ENCODE data around the gene PIP4K2A. TPM values are rescaled to one million over a fixed set of nuclear protein-coding genes. Genes with fewer than 3 reads are reported as not detected.
A peak's percentile ranks its signal among the peaks of the same experiment; 100 is the strongest.

The PIP4K2A gene
- total and polyA plus RNA-seq, 2 donors (not counting 3 experiments of a cell fraction or from before 2014, with no cell fraction given), result 11.8 to 32.6 TPM

DNA sequence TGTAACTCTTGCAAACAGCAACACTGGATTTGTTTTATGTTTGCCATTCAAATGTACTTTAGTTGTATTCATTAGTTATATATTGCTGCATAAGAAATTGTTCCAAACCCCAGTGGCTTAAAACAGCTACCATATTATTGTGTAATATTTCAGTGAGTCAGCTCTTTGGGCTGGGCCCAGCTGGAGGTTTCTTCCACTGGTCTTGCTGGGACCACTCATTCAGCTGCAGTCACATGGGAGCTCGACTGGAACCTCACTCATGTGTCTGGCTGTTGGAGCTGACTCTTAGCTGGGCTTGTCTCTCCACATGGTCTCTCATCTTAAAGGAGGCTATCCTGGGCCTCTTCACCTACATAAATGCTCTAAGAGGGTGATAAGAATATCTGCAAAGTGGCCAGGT, 23.2 kb upstream of the PIP4K2A start:
- no peak overlapping the region for H3K4me2 ChIP-seq (ENCODE audit: insufficient read depth, low read length)
- POLR2A ChIA-PET, result no interaction called here
- DNase-seq (ENCODE audit: low read depth, low spot score), result peak; percentile 8
- no peak overlapping the region for H3K9ac ChIP-seq (replicated peaks; ENCODE audit: extremely low read depth, insufficient read depth, low read length)
- BruUV-seq (replicated peaks), result no TSS peak
- H3K27me3 ChIP-seq (ENCODE audit: control insufficient read depth in 2 of 2, insufficient read depth in 2 of 2, low read length in 2 of 2), result no peaks in the 10 kb centered on the region
- no peaks in the 10 kb centered on the region for H3K36me3 ChIP-seq (ENCODE audit: control insufficient read depth in 2 of 2, extremely low read depth in 1 of 2, insufficient read depth in 2 of 2, low read length in 2 of 2)
- H3K4me1 ChIP-seq (ENCODE audit: control insufficient read depth, extremely low read depth, insufficient read depth, low read length), result peaks cover 5% of the 10 kb centered on the region
- no peaks in the 10 kb centered on the region for H4K20me1 ChIP-seq (replicated peaks; ENCODE audit: control insufficient read depth, extremely low read depth, insufficient read depth, low read length)
- H3K4me3 ChIP-seq (replicated peaks in 1 of 3; ENCODE audit: insufficient read depth in 1 of 3, low read depth in 1 of 3, low read length in 3 of 3), result no peak overlapping the region
- H2AFZ ChIP-seq (ENCODE audit: low read depth, low read length), result no peak overlapping the region
- H3K9me1 ChIP-seq (replicated peaks; ENCODE audit: control insufficient read depth, extremely low read depth, insufficient read depth, low read length), result no peaks in the 10 kb centered on the region
- intact Hi-C loops (cut with micrococcal nuclease) (loop anchor here (5.0 kb wide), 1 partner anchor 80 kb away; no protein-coding TSS in a partner anchor), dilution Hi-C loops (cut with MboI; ENCODE audit: extremely low pct_ligation_motif_present, low sequenced_read_pairs) (no loop called here)
- no peak for FAIRE-seq
- no peak overlapping the region for H3K27ac ChIP-seq (ENCODE audit: insufficient read depth, low read depth, low read length)
- H3K79me2 ChIP-seq (ENCODE audit: control insufficient read depth, insufficient read depth, low read length), result no peaks in the 10 kb centered on the region
- no peak for TF ChIP-seq CTCF (IDR thresholded peaks at IDR 0.05; ENCODE audit: extremely low read depth in 1 of 2, insufficient read depth in 1 of 2, low read depth in 1 of 2, low read length in 2 of 2)
- TF ChIP-seq FOS (IDR thresholded peaks at IDR 0.05; ENCODE audit: borderline replicate concordance, insufficient read depth, low read length), result no peak
- TF ChIP-seq GATA2 (IDR thresholded peaks at IDR 0.05; ENCODE audit: insufficient read depth, insufficient read length, low read depth, low read length), result no peak
- no peak for TF ChIP-seq JUN (IDR thresholded peaks at IDR 0.05; ENCODE audit: borderline replicate concordance, insufficient read depth, insufficient read length, low read depth)
- TF ChIP-seq POLR2AphosphoS5 (IDR thresholded peaks at IDR 0.05; ENCODE audit: insufficient read depth, low read depth, low read length), result no peak
- no peak for TF ChIP-seq EZH2 (IDR thresholded peaks at IDR 0.05; ENCODE audit: borderline replicate concordance, low read depth, low read length, severe bottlenecking)
- TF ChIP-seq, protein P1, sequence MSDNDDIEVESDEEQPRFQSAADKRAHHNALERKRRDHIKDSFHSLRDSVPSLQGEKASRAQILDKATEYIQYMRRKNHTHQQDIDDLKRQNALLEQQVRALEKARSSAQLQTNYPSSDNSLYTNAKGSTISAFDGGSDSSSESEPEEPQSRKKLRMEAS (IDR thresholded peaks at IDR 0.05; ENCODE audit: insufficient read depth, insufficient read length), result no peak
- no peak for TF ChIP-seq MYC (IDR thresholded peaks at IDR 0.05; ENCODE audit: low read depth, low read length)
- TF ChIP-seq POLR2A (IDR thresholded peaks at IDR 0.05; ENCODE audit: low read depth, low read length), result no peak
- CTCF ChIA-PET, result interaction anchor here (0.6 to 1.9 kb wide), 3 partner anchors 12 to 1459 kb away, joined by 3 to 4 read pairs (median 4); no protein-coding TSS in a partner anchor
- no peaks in the 10 kb centered on the region for H3K9me3 ChIP-seq (replicated peaks; ENCODE audit: control insufficient read depth, insufficient read depth, low read length)
